Activated naive CD8-positive, alpha-beta T cell (primary cell): Measurements from ENCODE around the gene SSU72.

Experiments
- H3K27ac Mint-ChIP-seq: one replicate; pipeline ENCODE4 v1.8.0; 2021; ENCODE audit warnings: mixed read lengths
- H3K27me3 Mint-ChIP-seq: one replicate; pipeline ENCODE4 v1.8.0; 2021; ENCODE audit warnings: mixed read lengths
- H3K36me3 Mint-ChIP-seq: one replicate; pipeline ENCODE4 v1.8.0; 2021; ENCODE audit warnings: mixed read lengths
- H3K4me1 Mint-ChIP-seq: one replicate; pipeline ENCODE4 v1.8.0; 2021; ENCODE audit warnings: low read depth, mixed read lengths
- H3K4me3 Mint-ChIP-seq: one replicate; pipeline ENCODE4 v1.8.0; 2021; ENCODE audit warnings: mild to moderate bottlenecking, mixed read lengths
- H3K9me3 Mint-ChIP-seq: one replicate; pipeline ENCODE4 v1.8.0; 2021; ENCODE audit warnings: low read depth, mixed read lengths

SSU72 gene

DNA sequence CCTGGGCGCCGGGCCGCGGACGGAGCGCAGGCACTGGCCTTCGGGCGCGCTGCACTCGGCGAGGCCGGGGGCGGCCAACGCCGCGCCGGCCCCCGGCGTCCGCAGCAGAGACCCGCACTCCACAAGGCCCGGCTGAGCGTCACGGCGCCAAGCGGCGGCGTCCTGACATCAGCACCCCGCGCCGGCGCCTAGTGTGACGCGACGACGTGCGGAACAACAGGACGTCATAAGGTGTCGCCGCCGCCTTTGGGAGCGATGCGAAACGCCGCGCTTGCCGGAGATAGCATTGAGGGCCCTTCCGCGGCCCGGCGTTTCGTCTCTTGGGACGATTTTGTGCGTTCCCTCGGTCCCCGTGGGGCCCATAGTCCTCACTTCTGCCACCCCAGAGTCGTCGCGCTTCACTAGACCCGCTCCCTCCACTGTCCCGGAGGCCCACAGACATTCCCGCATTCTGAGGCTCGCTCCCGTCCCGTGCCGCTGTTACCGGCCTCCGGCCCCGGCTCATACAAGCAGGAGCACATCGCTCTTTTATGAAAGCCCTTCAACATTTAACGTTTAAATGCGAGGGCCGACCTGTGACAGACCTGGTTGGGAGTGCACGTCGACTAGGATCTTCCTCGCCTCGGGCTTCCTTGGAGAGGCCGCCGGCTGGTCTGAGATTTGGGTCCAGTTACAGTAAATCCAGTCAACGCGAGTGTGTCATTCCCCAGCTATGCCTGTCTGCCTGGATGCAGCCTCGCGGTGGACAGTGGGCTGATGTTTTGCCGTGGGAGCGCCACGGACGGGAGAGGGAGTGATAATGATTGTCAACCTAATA, at the start of gene SSU72:
Gene SSU72, minus strand, starts transcription at position 143 of the 817 bp plus-strand sequence. CDS start 306 bp downstream, outside the sequence.
- H3K4me3 Mint-ChIP-seq, result peak within 1 kb of the TSS; percentile 99
- H3K9me3 Mint-ChIP-seq, result no peaks in the 10 kb centered on the region
- peak within 1 kb of the TSS; percentile 99 for H3K27ac Mint-ChIP-seq
- peaks cover 2% of the 10 kb centered on the region for H3K36me3 Mint-ChIP-seq
- H3K4me1 Mint-ChIP-seq, result peaks cover 30% of the 10 kb centered on the region
- no peaks in the 10 kb centered on the region for H3K27me3 Mint-ChIP-seq

DNA sequence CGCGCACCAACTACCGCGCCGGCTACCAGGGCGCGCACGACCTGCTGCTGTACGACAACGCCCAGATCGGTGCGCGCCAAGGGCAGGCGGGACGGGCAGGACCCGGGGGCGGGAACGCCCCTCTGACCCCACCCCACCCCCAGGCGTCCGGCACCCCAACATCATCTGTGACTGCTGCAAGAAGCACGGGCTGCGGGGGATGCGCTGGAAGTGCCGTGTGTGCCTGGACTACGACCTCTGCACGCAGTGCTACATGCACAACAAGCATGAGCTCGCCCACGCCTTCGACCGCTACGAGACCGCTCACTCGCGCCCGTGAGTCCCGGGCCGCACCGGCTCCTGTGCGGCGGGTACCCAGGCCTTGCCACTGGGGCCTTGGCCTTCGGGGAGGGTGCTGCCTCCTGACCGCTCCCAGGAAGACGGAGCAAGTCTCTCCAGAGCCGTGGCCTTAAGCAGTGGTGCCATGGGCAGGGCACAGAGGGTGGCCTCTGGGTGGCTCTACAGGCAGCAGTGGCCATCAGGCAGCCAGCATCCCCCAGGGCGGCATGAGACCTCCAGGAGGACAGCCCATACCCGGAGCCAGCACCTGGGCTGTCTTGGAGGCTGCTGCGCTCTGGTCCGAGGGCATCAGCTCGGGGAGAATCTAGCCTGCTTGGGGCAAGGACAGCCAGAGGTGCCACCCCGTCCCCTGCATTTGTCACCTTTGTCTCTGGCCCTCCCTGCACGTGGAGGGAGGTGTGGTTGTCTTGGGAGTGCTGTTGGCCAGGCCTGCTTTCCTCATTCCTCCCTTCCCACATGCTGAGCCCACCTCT, 49.2 kb upstream of the SSU72 start:
- no peak overlapping the region for H3K27ac Mint-ChIP-seq
- H3K4me1 Mint-ChIP-seq, result peaks cover 2% of the 10 kb centered on the region
- H3K27me3 Mint-ChIP-seq, result no peaks in the 10 kb centered on the region
- no peaks in the 10 kb centered on the region for H3K9me3 Mint-ChIP-seq
- H3K4me3 Mint-ChIP-seq, result no peak overlapping the region
- no peaks in the 10 kb centered on the region for H3K36me3 Mint-ChIP-seq

GRCh38 chr1:1623181-1623630, 48.5 kb upstream of the SSU72 start:
- H3K36me3 Mint-ChIP-seq, result no peaks in the 10 kb centered on the region
- no peak overlapping the region for H3K4me3 Mint-ChIP-seq
- no peaks in the 10 kb centered on the region for H3K27me3 Mint-ChIP-seq
- no peak overlapping the region for H3K27ac Mint-ChIP-seq
- H3K9me3 Mint-ChIP-seq, result no peaks in the 10 kb centered on the region
- H3K4me1 Mint-ChIP-seq, result peaks cover 2% of the 10 kb centered on the region

- no peaks in the 10 kb centered on the region for H3K27me3 Mint-ChIP-seq
- H3K36me3 Mint-ChIP-seq, result no peaks in the 10 kb centered on the region
- H3K27ac Mint-ChIP-seq, result no peak overlapping the region
- no peaks in the 10 kb centered on the region for H3K9me3 Mint-ChIP-seq
- peaks cover 2% of the 10 kb centered on the region for H3K4me1 Mint-ChIP-seq
- H3K4me3 Mint-ChIP-seq, result no peak overlapping the region
Measured at GRCh38 chr1:1622788-1623094, 48.1 kb upstream of the SSU72 start.

DNA sequence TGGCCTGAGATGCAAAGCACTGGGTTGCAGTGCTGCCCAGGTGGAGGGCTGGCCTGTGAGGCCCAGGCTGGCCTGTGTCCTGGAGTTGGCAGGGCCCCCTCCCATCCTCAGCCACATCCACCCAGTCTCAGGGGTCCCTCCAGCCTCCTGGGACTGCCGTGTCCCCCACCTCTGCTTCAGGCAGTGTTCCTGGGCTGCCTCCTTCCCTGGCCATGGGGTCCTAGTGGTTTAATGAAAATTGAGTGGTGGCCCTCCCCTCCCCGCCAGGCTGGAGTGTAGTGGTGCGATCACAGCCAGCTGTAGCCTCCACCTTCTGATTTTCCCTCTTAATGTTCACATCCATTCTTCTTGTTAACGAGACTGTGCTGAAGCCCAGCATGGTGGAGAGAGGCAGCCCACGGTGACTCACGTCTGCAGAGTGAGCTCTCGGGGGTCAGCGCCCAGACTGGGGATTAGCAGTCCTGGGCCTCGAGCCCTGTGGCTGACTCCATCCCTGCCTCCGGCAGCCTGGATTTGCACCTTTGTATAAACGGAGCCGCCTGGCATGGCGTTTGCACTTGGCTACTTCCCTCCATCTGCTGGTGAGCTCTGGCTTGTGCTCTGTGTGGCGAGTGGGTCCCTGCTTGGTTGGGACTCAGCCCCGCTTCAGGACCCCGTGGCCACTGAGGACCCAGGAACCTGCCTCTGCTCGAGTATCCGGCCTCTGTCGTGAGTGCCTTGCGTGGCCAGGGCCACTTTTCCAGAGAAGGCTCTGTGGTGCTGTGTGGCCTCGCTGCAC, 47.5 kb upstream of the SSU72 start:
- H3K36me3 Mint-ChIP-seq, result no peaks in the 10 kb centered on the region
- H3K4me3 Mint-ChIP-seq, result no peak overlapping the region
- no peak overlapping the region for H3K27ac Mint-ChIP-seq
- no peaks in the 10 kb centered on the region for H3K27me3 Mint-ChIP-seq
- no peaks in the 10 kb centered on the region for H3K9me3 Mint-ChIP-seq
- peaks cover 7% of the 10 kb centered on the region for H3K4me1 Mint-ChIP-seq

DNA sequence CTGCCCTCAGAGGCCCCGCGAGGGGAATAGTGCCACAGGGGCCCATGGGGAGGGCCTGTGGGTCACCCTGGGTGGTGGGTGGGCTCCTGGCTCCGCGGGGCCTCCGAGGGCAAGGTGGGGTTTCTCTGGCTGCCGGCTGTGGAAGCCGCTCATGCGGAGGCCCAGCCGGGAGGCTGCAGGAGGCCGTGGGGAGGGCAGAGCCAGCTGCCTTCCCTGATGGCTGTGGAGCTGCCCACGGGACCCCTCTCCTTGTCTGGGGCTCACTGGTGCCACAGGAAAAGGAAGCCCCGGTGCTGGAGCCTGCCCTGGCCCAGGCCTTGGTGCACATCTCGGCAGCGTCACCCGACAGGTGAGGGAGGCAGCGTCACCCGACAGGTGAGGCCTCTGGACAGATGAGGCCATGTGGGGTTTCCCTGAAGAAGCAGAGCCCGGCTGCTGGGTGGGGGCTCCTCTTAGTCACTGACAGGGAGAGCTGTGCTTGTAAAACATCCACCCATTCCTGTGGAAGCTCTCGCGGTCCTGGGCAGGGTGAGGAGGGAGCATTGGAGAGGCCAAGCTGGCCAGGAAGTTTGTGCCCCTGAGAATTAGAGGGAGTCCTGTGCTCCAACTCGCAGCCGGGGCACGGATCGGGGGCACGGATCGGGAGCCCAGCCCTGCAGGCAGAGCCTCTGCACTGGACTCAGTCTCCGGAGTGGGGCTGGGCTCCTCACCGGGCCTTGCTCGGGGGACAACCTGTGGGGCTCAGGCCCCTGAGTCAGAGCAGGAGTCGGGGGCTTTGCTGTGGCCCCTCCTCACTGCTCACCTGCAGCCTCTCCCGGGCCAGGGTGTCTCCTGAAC, 46.7 kb upstream of the SSU72 start:
- Mint-ChIP-seq H3K27ac (no peak overlapping the region), H3K36me3 (no peaks in the 10 kb centered on the region), H3K9me3 (no peaks in the 10 kb centered on the region), H3K27me3 (no peaks in the 10 kb centered on the region), H3K4me1 (peaks cover 10% of the 10 kb centered on the region), H3K4me3 (no peak overlapping the region)

DNA sequence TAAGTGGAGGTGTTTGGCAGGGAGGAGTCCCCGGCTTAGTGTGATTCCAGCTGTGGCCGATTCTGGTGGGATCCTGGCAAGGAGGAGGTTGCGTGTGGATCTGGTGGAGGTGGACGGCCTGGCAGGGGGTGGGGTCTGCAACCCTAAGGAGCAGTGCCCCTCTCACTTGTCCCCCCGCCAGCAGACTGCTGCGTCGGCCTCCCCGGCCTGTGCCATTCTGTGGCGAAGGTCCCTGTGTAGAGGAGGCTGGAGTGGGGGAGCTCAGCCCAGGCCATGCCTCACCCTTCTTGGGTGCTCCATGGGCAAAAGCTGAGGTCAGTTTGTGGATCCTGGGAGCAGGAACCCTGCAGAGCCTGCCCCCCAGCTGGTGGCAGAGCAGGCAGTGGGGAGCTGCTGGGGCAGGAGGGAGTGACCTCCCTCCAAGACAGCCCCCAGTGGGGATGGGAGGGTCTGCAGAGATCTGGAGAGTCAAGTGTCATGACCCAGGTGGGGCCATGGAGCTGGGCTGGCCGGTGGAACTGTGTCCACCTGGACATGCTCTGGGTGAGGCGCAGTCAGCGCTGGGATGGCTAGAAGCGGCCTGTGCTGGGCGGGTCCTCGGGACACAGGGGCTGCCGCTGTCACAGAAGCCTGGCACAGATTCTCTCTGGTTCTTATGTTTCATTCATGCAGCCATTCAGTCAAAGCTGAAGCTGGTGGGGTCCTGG, 45.9 kb upstream of the SSU72 start:
- Mint-ChIP-seq H3K27ac (no peak overlapping the region), H3K27me3 (no peaks in the 10 kb centered on the region), H3K36me3 (no peaks in the 10 kb centered on the region), H3K4me3 (no peak overlapping the region), H3K9me3 (no peaks in the 10 kb centered on the region), H3K4me1 (peaks cover 10% of the 10 kb centered on the region)

GRCh38 chr1:1619917-1620361, 45.3 kb upstream of the SSU72 start:
- Mint-ChIP-seq H3K9me3 (no peaks in the 10 kb centered on the region), H3K4me3 (no peak overlapping the region), H3K4me1 (peaks cover 12% of the 10 kb centered on the region), H3K36me3 (no peaks in the 10 kb centered on the region), H3K27ac (no peak overlapping the region), H3K27me3 (no peaks in the 10 kb centered on the region)

DNA sequence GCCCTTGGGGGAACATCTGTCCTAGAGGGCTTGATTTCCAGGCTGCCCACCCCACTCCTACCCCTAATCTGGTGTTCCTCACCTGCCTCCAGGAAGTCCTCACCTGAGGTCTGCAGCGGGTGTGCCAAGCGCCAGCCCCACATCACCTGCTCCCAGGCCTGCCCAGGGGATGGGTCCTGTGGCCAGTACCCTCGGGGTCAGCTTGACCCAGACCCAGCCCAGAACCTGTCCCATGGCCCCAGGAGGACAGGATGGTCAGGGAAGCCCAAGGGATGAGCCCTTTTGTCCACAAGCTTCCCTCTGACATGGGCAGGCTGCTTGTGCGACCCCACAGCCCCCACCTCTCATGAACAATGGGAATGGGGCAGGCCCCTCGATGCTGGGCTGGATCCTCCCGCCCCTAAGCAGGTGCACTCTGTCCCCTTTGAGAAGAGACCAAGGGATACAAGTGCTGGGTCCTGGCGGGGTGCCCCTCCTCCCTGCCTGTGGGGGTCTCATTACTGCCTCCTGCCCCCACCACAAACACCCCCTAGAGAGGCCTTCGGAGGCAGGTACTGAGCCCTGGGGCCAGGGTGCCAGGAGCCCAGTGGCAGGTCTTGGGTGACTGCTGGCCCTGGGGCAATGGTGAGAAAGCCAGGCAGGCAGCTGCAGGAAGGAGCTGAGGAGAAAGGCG, 43.9 kb upstream of the SSU72 start:
- Mint-ChIP-seq H3K9me3 (no peaks in the 10 kb centered on the region), H3K36me3 (no peaks in the 10 kb centered on the region), H3K27me3 (no peaks in the 10 kb centered on the region), H3K4me1 (peaks cover 24% of the 10 kb centered on the region), H3K4me3 (no peak overlapping the region), H3K27ac (no peak overlapping the region)

GRCh38 chr1:1617925-1618324, 43.3 kb upstream of the SSU72 start:
- no peaks in the 10 kb centered on the region for H3K9me3 Mint-ChIP-seq

GRCh38 chr1:1617516-1617915, 42.9 kb upstream of the SSU72 start:
- peak overlapping the region; percentile 84 for H3K4me3 Mint-ChIP-seq
- no peak overlapping the region for H3K27ac Mint-ChIP-seq
- H3K27me3 Mint-ChIP-seq, result no peaks in the 10 kb centered on the region
- H3K9me3 Mint-ChIP-seq, result no peaks in the 10 kb centered on the region
- peaks cover 26% of the 10 kb centered on the region for H3K4me1 Mint-ChIP-seq
- no peaks in the 10 kb centered on the region for H3K36me3 Mint-ChIP-seq

More at GRCh38 chr1:1617925-1618324, 43.3 kb upstream of the SSU72 start:
- Mint-ChIP-seq H3K4me1 (peaks cover 26% of the 10 kb centered on the region), H3K4me3 (peak overlapping the region; percentile 84), H3K27ac (no peak overlapping the region), H3K36me3 (no peaks in the 10 kb centered on the region), H3K27me3 (no peaks in the 10 kb centered on the region)

GRCh38 chr1:1616838-1617237, 42.2 kb upstream of the SSU72 start:
- Mint-ChIP-seq H3K4me3 (peak overlapping the region; percentile 84), H3K36me3 (no peaks in the 10 kb centered on the region), H3K9me3 (no peaks in the 10 kb centered on the region), H3K4me1 (peaks cover 28% of the 10 kb centered on the region), H3K27me3 (no peaks in the 10 kb centered on the region), H3K27ac (no peak overlapping the region)

- peaks cover 28% of the 10 kb centered on the region for H3K4me1 Mint-ChIP-seq
- H3K36me3 Mint-ChIP-seq, result no peaks in the 10 kb centered on the region
- H3K27ac Mint-ChIP-seq, result peak overlapping the region; percentile 75
- H3K9me3 Mint-ChIP-seq, result no peaks in the 10 kb centered on the region
- no peaks in the 10 kb centered on the region for H3K27me3 Mint-ChIP-seq
- peak overlapping the region; percentile 84 for H3K4me3 Mint-ChIP-seq
Measured at GRCh38 chr1:1616045-1616790, 41.6 kb upstream of the SSU72 start.
